HG03066 (cell line): Measurements from ENCODE around the gene CNOT6.
"Not testable (repeated sequence)": the region's sequence is repeated elsewhere in the genome, so short reads cannot be mapped to it uniquely, and the experiment has no call there.

Experiments
- ATAC-seq: cut with Tn5 transposase; IDR thresholded peaks from one replicate; pipeline ENCODE4 v1.9.1; 2021; ENCODE audit warnings: low read depth; ENCODE audit not compliant: unreplicated experiment

The CNOT6 gene

GRCh38 chr5:180515974-180516373, 21.8 kb downstream of the CNOT6 start:
- not testable (repeated sequence) for ATAC-seq

- ATAC-seq, result no peak
Measured at GRCh38 chr5:180516440-180516839, 22.3 kb downstream of the CNOT6 start.

- no peak for ATAC-seq
Measured at GRCh38 chr5:180519098-180519497, 24.9 kb downstream of the CNOT6 start.

GRCh38 chr5:180521101-180521500, 26.9 kb downstream of the CNOT6 start:
- ATAC-seq, result no peak

- no peak for ATAC-seq
Measured at GRCh38 chr5:180521591-180521990, 27.4 kb downstream of the CNOT6 start.

GRCh38 chr5:180522330-180522729, 28.2 kb downstream of the CNOT6 start:
- ATAC-seq, result no peak

- ATAC-seq, result no peak
Measured at GRCh38 chr5:180523629-180524466, 29.7 kb downstream of the CNOT6 start.

GRCh38 chr5:180525399-180525798, 31.2 kb downstream of the CNOT6 start:
- ATAC-seq, result no peak

- no peak for ATAC-seq
Measured at GRCh38 chr5:180526269-180526668, 32.1 kb downstream of the CNOT6 start.

GRCh38 chr5:180527659-180528058, 33.5 kb downstream of the CNOT6 start:
- no peak for ATAC-seq

GRCh38 chr5:180531036-180531585, 36.9 kb downstream of the CNOT6 start:
- ATAC-seq, result not testable (repeated sequence)

- no peak for ATAC-seq
Measured at GRCh38 chr5:180532268-180532667, 38.1 kb downstream of the CNOT6 start.

GRCh38 chr5:180533845-180534244, 39.7 kb downstream of the CNOT6 start:
- ATAC-seq, result no peak

- no peak for ATAC-seq
Measured at GRCh38 chr5:180535573-180535972, 41.4 kb downstream of the CNOT6 start.

- ATAC-seq, result peak; percentile 93
Measured at GRCh38 chr5:180540050-180540694, 46.0 kb downstream of the CNOT6 start.

GRCh38 chr5:180541710-180542109, 47.5 kb downstream of the CNOT6 start:
- no peak for ATAC-seq

GRCh38 chr5:180545248-180545647, 51.1 kb downstream of the CNOT6 start:
- ATAC-seq, result no peak

GRCh38 chr5:180548563-180548962, 54.4 kb downstream of the CNOT6 start:
- no peak for ATAC-seq

- ATAC-seq, result no peak
Measured at GRCh38 chr5:180553530-180553929, 59.4 kb downstream of the CNOT6 start.

- no peak for ATAC-seq
Measured at GRCh38 chr5:180555168-180555921, 61.2 kb downstream of the CNOT6 start.

- no peak for ATAC-seq
Measured at GRCh38 chr5:180557217-180557809, 63.1 kb downstream of the CNOT6 start.
